ENCODE measurements around the gene GOLGB1.

DNA sequence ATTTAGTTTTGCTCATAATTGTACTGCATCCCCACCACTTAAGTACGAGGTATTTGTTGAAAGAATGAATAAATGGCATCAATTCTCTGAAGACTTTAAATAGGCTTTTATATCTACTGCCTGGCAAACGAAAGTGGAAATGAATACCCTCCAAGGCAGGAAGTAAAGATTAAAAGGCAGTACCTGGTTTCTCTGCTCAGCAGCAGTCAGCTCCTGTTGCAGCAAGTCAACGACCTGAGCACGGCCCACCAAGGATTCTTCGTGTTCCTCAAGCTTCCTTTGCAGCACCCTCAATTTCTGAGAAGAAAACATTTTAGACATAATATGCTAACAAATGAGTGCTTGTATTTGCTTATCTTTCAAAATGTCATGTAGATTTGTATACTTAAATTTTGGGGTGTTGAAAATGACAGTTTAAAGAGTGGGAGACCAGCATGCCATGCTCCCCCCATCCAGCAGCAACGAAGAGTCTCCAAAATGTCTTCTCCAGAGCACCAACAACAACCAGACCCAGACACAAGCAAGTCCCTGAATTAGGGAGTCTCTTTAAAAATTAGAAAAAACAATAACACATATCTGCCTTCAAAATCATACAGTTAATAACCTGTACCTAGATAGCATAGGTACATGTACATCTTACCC, 31.2 kb downstream of the GOLGB1 start:
- TF ChIP-seq, protein P1, sequence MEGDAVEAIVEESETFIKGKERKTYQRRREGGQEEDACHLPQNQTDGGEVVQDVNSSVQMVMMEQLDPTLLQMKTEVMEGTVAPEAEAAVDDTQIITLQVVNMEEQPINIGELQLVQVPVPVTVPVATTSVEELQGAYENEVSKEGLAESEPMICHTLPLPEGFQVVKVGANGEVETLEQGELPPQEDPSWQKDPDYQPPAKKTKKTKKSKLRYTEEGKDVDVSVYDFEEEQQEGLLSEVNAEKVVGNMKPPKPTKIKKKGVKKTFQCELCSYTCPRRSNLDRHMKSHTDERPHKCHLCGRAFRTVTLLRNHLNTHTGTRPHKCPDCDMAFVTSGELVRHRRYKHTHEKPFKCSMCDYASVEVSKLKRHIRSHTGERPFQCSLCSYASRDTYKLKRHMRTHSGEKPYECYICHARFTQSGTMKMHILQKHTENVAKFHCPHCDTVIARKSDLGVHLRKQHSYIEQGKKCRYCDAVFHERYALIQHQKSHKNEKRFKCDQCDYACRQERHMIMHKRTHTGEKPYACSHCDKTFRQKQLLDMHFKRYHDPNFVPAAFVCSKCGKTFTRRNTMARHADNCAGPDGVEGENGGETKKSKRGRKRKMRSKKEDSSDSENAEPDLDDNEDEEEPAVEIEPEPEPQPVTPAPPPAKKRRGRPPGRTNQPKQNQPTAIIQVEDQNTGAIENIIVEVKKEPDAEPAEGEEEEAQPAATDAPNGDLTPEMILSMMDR (IDR thresholded peaks at IDR 0.05): no peak
- no peak for TF ChIP-seq EP300 (IDR thresholded peaks at IDR 0.05; ENCODE audit: low read depth)

All from transverse colon (tissue), 3 donors.